ENCODE measurements around the gene PWWP2A. TPM values are rescaled to one million over a fixed set of nuclear protein-coding genes. Genes with fewer than 3 reads are reported as not detected.

The PWWP2A gene
- total RNA-seq, 1 donor from 2014 or later = 21.7 TPM

DNA sequence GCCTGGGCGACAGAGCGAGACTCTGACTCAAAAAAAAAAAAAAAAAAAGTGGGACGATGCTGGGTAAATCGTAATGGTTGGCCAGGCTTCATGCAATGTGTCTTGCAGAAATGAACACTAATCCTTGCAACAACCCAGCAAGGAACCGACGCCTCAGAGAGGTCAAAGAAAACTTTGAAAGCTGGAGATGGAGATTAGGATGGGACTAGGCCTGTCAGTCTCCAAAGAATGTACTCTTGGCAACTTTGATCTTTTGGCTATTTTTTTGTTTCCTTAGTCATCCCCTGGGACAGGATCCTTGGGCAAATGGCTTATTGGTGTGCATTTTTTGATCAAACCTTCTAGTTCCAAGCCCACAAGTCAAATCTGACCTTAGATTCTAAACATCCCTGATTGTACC, 10.6 kb upstream of the PWWP2A start:
- DNase-seq = no peak

- no peak for DNase-seq
These were observed 9.4 kb upstream of the PWWP2A start for GRCh38 chr5:160128632-160129031.

DNA sequence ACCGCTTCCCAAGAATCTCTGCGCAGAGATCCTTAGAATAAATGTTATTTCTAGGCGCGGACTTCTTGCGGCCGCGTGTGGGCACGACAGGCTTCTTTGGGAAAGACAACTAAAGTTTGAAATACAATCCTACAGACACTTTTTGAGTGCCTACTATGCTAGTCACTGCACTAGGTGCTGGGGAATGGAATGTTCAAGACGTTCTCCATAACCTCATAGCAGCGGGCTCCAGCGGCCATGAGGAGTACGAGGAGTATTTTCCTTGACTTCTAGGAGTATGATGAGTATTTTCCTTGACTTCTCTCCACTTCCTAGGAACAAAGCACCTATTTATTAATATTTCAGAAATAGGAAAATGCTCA, 636 bp upstream of the PWWP2A start:
- DNase-seq = no peak

GRCh38 chr5:160118349-160119141, 705 bp downstream of the PWWP2A start:
- no peak for DNase-seq

DNA sequence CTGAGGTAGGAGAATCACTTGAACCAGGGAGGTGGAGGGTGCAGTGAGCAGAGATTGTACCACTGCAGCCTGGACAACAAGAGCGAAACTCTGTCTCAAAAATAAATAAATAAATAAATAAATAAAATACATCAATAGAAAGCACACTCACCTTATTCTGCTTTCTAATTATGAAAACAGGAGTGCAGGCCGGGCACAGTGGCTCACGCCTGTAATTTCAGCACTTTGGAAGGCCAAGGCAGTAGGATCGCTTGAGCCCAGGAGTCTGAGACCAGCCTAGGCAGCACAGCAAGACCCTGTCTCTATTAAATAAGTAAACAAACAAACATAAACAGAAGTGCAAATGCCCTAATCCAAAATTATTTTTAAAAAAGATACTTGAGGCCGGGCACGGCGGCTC, 2.3 kb downstream of the PWWP2A start:
- DNase-seq = no peak

DNA sequence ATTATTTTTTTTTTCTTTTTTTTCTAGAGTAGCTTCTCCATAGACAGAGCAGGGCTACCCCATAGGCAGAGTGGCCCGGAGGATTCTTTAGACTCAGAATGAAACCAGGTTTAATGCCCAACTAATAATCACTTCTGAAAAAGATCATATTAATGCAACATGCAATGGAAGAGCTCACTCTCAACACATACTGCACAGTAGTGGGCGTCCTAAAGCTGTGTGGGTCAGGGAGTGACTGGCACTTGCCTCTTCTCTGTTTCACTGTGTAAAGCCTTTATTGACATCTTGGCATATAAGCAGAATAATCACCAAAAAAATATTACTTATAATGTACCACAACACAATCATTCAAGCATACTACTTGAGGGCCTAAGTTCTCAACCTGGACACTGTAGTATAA, 11.1 kb downstream of the PWWP2A start:
- no peak for DNase-seq

- DNase-seq = no peak
These were observed 13.4 kb downstream of the PWWP2A start for GRCh38 chr5:160105686-160106360.

- peak; percentile 25 for DNase-seq
These were observed 21.3 kb downstream of the PWWP2A start for GRCh38 chr5:160097991-160098390.

- DNase-seq = no peak
These were observed 23.1 kb downstream of the PWWP2A start for GRCh38 chr5:160096178-160096577.

GRCh38 chr5:160092960-160093707, 26.1 kb downstream of the PWWP2A start:
- no peak for DNase-seq

DNA sequence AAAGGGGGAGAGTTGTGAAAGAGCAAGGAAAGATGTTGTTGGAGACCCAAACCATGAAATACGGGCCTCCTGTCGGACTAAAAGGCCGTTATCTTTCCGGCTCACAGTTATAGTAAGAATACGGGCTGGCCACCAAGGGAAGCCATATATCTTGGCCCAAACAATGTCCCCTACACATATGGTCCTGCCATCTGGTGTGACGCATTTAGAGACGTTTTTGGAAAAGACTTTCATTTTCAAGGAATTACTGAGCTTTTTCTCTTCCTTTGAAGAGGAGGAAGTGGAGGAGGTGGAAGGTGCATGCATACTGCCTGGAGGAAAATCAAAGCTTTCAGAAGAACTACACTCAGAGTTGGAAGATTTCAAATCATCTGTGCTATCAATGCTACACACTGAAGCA, 26.7 kb downstream of the PWWP2A start:
- DNase-seq = no peak

DNA sequence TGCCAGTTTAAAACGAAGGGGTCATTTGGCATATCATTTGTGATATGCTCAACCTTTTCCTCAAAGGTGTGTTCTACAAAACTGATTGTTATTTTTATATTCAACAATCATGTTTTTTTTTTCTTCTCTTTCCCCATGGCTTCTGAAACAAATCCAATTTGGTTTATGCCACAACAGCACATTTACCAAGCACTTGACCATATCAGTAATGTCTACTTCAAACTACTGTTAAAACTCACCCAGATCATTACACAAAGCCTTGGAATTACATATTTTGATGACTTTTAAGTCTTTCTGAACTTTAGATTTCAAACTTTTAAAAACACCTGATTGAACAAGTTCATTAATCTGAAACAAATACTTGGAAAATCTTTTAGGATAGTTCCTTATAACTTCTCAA, 29.2 kb downstream of the PWWP2A start:
- DNase-seq = no peak

GRCh38 chr5:160089531-160089930, 29.7 kb downstream of the PWWP2A start:
- no peak for DNase-seq

GRCh38 chr5:160088805-160089204, 30.4 kb downstream of the PWWP2A start:
- no peak for DNase-seq

DNA sequence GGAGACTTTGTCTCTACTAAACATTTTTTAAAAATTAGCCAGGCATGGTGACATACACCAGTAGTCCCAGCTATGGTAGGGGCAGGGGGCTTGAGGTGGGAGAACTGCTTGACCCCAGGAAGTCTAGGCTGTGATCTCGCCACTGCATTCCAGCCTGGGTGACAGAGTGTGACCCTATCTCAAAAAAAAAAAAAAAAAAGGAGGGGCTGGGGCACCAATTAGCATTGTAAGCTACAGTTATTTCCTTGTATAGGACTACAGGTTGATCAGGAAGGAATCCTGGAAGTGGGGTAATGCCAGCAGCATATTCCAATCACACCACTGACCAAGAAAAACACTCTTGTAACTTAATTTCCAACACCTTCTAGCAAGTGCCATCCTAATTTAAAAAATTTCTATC, 32.1 kb downstream of the PWWP2A start:
- no peak for DNase-seq

GRCh38 chr5:160084144-160084543, 35.1 kb downstream of the PWWP2A start:
- no peak for DNase-seq

GRCh38 chr5:160083501-160083900, 35.7 kb downstream of the PWWP2A start:
- DNase-seq = no peak

DNA sequence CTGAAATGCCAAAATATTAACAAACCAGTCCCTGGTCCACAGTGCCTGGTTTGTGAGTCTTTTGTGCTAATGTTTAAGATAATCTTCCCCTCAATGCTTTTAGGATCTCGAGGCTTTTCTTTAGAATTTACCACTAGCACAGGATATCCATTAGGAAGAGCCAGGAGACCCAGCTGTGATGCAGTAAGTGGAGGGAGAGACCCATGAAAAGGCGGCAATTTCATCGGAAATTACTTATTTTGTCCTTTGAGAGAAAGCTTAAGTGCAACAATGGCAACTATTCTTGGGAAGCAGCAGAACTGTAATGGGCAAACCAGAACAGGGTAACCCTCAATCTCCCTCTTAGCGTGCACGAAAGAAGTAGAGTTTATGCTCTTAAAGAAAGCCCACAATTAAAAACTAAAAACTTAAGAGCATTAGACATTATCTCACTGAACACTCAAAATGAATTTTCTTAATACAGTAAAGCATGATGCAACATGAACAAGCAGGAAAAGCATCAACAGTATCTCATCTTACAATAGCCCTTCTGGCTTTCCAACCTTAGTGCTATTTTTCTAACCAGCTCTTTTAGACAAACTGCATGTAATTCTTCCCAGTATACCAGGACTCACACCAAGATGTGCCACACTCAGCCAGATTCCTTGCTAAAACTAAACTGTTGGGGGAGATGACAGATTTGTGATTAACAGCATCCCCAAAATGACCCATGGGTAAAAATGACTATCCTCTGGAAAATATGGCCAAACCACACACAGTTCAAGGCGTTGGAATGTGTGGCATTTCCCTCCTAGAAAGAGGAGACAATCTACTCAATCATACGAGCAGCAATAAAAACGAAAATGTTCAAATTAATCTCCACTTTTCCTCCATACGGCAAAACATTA, 36.4 kb downstream of the PWWP2A start:
- peak; percentile 38 for DNase-seq

GRCh38 chr5:160081495-160081894, 37.8 kb downstream of the PWWP2A start:
- DNase-seq = no peak

- no peak for DNase-seq
These were observed 39.5 kb downstream of the PWWP2A start for GRCh38 chr5:160079753-160080152.

DNA sequence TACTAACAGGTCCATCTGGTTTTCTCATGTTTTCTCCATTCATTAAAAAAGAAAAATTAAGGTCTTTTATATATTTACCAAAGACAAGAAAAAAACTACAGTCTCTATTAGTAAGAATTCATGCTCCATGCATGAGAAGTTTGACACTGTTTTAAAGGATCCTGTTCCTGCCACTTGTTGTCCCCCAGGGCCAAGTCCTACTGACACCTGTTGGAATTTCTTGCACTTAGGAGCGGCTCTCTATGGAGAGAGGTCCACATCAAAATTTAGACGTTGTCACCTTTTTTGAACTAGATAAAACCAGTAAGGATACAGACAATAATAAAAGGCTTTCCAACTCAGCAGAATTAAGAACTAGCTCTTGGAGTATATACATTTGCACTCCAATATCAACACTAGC, 42.3 kb downstream of the PWWP2A start:
- no peak for DNase-seq

- DNase-seq = no peak
These were observed 44.2 kb downstream of the PWWP2A start for GRCh38 chr5:160075073-160075472.

Measured in skin of body (tissue), 2 donors.